Measurements from ENCODE around the gene SNX3. TPM values are rescaled to one million over a fixed set of nuclear protein-coding genes. Genes with fewer than 3 reads are reported as not detected.

SNX3 gene
- total RNA-seq, 2 experiments from 2014 or later: 78.6 to 80.4 TPM

- ChIA-PET CTCF (interaction anchor here (0.7 to 1.5 kb wide), 4 partner anchors 11 to 322 kb away, joined by 3 to 13 read pairs (median 3); no protein-coding TSS in a partner anchor), POLR2A (no interaction called here)
- Mint-ChIP-seq H3K4me1 (ENCODE audit: low read depth) (peaks cover 18% of the 10 kb centered on the region), H3K9me3 (no peaks in the 10 kb centered on the region), H3K4me3 (no peak overlapping the region), H3K27ac (no peak overlapping the region), H3K36me3 (no peaks in the 10 kb centered on the region), H3K27me3 (peaks cover 80% of the 10 kb centered on the region)
- DNase-seq: no peak
- intact Hi-C loops (cut with micrococcal nuclease): loop anchor here (5.0 kb wide), 1 partner anchor 352 kb away; no protein-coding TSS in a partner anchor
These were observed 85.7 kb downstream of the SNX3 start for GRCh38 chr6:108175176-108175591.

- CTCF ChIA-PET: interaction anchor here (0.8 to 1.5 kb wide), 3 partner anchors 58 to 323 kb away, joined by 3 to 13 read pairs (median 3); no protein-coding TSS in a partner anchor
- DNase-seq: peak; percentile 43
- intact Hi-C loops (cut with micrococcal nuclease): loop anchor here (5.0 kb wide), 1 partner anchor 353 kb away; no protein-coding TSS in a partner anchor
- Mint-ChIP-seq H3K27me3 (peaks cover 79% of the 10 kb centered on the region), H3K4me1 (ENCODE audit: low read depth) (peaks cover 18% of the 10 kb centered on the region), H3K27ac (no peak overlapping the region), H3K9me3 (no peaks in the 10 kb centered on the region), H3K36me3 (no peaks in the 10 kb centered on the region), H3K4me3 (no peak overlapping the region)
- POLR2A ChIA-PET: no interaction called here
These were observed 86.3 kb downstream of the SNX3 start for GRCh38 chr6:108174371-108175175.

DNA sequence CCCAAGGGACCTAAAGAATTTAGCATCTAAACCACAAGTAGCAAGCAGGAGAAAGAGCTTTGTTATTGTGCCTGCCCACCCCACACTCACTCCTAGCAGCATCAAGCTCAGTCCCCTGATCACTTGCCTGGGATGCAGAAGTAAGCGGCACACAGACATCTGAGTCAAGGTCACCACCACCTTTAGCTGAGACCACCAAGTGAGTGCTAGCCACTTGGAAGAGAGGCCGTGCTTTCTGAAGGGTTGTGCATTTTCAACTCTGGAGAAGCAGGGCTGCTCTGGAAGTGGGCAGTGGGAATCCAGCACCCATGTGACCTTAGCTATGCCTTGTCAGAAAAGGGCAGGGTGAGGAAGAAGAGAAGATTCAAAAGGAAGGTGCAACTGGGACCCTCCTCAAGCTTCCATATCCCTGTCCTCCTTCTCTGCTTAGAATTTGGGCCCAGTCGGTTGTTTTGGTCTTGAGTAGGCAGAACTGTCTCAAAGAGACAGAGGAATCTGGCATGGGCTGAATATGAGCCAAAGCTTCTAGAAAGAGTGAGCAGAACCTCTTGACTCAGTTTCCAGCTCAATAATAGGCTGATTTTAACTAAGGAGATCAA is 88.8 kb downstream of the SNX3 start:
- H3K36me3 Mint-ChIP-seq: no peaks in the 10 kb centered on the region
- H3K9me3 Mint-ChIP-seq: no peaks in the 10 kb centered on the region
- H3K27ac Mint-ChIP-seq: no peak overlapping the region
- POLR2A ChIA-PET: no interaction called here
- DNase-seq: no peak
- peaks cover 81% of the 10 kb centered on the region for H3K27me3 Mint-ChIP-seq
- no peak overlapping the region for H3K4me3 Mint-ChIP-seq
- H3K4me1 Mint-ChIP-seq (ENCODE audit: low read depth): peaks cover 35% of the 10 kb centered on the region
- intact Hi-C loops (cut with micrococcal nuclease): loop anchor here (1.0 kb wide), 1 partner anchor 15 kb away; no protein-coding TSS in a partner anchor
- CTCF ChIA-PET: interaction anchor here (2.0 kb wide), 1 partner anchor 10 kb away, joined by 5 read pairs; no protein-coding TSS in a partner anchor

GRCh38 chr6:108171291-108171917 is 89.4 kb downstream of the SNX3 start:
- no peak for DNase-seq
- no peak overlapping the region for H3K4me3 Mint-ChIP-seq
- no peak overlapping the region for H3K27ac Mint-ChIP-seq
- ChIA-PET POLR2A (no interaction called here), CTCF (interaction anchor here (2.0 kb wide), 1 partner anchor 9 kb away, joined by 5 read pairs; no protein-coding TSS in a partner anchor)
- intact Hi-C loops (cut with micrococcal nuclease): loop anchor here (1.0 kb wide), 1 partner anchor 14 kb away; no protein-coding TSS in a partner anchor
- no peaks in the 10 kb centered on the region for H3K9me3 Mint-ChIP-seq
- peaks cover 79% of the 10 kb centered on the region for H3K27me3 Mint-ChIP-seq
- peaks cover 38% of the 10 kb centered on the region for H3K4me1 Mint-ChIP-seq (ENCODE audit: low read depth)
- H3K36me3 Mint-ChIP-seq: no peaks in the 10 kb centered on the region

DNA sequence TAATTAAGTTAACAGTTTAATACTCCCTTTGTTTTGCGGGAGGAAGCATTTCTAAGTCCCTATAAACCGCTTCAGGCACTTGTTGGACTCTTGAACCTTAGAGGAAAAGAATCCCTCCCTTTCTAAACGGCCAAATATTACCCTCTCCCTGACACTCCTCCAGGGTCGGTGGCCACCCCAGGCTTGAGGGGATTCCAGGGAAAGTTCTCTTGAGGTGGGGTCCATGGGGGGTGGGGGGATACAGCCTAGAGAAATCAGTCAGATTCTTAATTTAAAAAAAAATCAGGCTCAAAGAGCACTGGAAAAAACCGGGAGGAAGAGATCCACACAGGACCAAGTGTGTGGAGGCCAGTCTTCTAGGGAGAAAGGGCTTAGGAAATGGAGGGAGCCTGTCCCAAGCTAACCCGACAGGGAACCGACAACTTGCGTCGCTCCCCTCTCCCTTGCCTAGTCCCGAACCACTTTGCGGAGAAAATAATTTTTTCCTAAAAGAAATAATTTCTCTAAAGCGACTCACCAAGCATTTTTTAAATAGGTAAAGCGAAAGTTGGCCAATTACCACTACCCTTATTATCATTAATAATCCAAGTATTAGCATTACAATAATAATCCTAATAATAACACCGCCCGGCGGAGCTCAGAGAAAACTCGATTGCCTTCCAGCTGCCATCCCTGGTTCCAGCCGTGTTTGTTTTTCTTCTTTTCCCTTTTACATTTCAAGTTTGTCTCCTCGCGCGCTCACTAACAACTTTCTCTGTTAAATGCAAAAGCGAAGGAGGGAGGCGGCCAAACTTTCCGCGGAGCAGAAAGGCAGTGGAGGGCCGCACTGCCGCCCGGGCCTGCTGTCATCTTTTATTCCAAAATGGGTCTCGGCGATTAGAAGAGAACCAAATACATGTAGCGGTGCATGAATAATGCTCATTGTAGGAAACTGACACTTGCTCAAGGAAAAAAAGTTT is 90.2 kb downstream of the SNX3 start:
- peaks cover 79% of the 10 kb centered on the region for H3K27me3 Mint-ChIP-seq
- no peak overlapping the region for H3K27ac Mint-ChIP-seq
- no peaks in the 10 kb centered on the region for H3K36me3 Mint-ChIP-seq
- intact Hi-C loops (cut with micrococcal nuclease): loop anchor here (1.0 kb wide), 1 partner anchor 13 kb away; no protein-coding TSS in a partner anchor
- ChIA-PET CTCF (interaction anchor here (2.0 kb wide), 1 partner anchor 8 kb away, joined by 5 read pairs; no protein-coding TSS in a partner anchor), POLR2A (no interaction called here)
- no peaks in the 10 kb centered on the region for H3K9me3 Mint-ChIP-seq
- H3K4me3 Mint-ChIP-seq: no peak overlapping the region
- peaks cover 39% of the 10 kb centered on the region for H3K4me1 Mint-ChIP-seq (ENCODE audit: low read depth)
- no peak for DNase-seq

GRCh38 chr6:108169464-108170331 is 91.1 kb downstream of the SNX3 start:
- CTCF ChIA-PET: interaction anchor here (0.7 to 2.2 kb wide), 4 partner anchors 14 to 322 kb away, joined by 3 to 9 read pairs (median 6); no protein-coding TSS in a partner anchor
- H3K4me1 Mint-ChIP-seq (ENCODE audit: low read depth): peaks cover 40% of the 10 kb centered on the region

GRCh38 chr6:108168501-108169463 is 92.1 kb downstream of the SNX3 start:
- Mint-ChIP-seq H3K27me3 (peaks cover 84% of the 10 kb centered on the region), H3K4me1 (ENCODE audit: low read depth) (peaks cover 40% of the 10 kb centered on the region), H3K4me3 (peak overlapping the region; percentile 48), H3K9me3 (no peaks in the 10 kb centered on the region), H3K27ac (no peak overlapping the region), H3K36me3 (no peaks in the 10 kb centered on the region)
- ChIA-PET POLR2A (interaction anchor here (1.1 kb wide), 1 partner anchor 92 kb away, joined by 4 read pairs; the partner anchor contains the start of gene SNX3), CTCF (interaction anchor here (0.6 to 2.2 kb wide), 11 partner anchors 13 to 355 kb away, joined by 3 to 9 read pairs (median 4); no protein-coding TSS in a partner anchor)
- peak; percentile 37 for DNase-seq
- intact Hi-C loops (cut with micrococcal nuclease): loop anchor here (2.0 to 5.0 kb wide), 3 partner anchors 50 to 324 kb away; partner anchors contain the start of gene AFG1L

More at GRCh38 chr6:108169464-108170331, 91.1 kb downstream of the SNX3 start:
- DNase-seq: no peak
- Mint-ChIP-seq H3K9me3 (no peaks in the 10 kb centered on the region), H3K27ac (no peak overlapping the region), H3K4me3 (peak overlapping the region; percentile 48), H3K27me3 (peaks cover 80% of the 10 kb centered on the region), H3K36me3 (no peaks in the 10 kb centered on the region)
- intact Hi-C loops (cut with micrococcal nuclease): loop anchor here (2.0 to 5.0 kb wide), 3 partner anchors 51 to 323 kb away; partner anchors contain the start of gene AFG1L
- POLR2A ChIA-PET: interaction anchor here (1.1 kb wide), 1 partner anchor 91 kb away, joined by 4 read pairs; the partner anchor contains the start of gene SNX3

GRCh38 chr6:108168090-108168463 is 92.8 kb downstream of the SNX3 start:
- DNase-seq: no peak
- ChIA-PET POLR2A (no interaction called here), CTCF (interaction anchor here (0.6 to 2.2 kb wide), 10 partner anchors 12 to 356 kb away, joined by 3 to 9 read pairs (median 4); no protein-coding TSS in a partner anchor)
- Mint-ChIP-seq H3K4me3 (peak overlapping the region; percentile 6), H3K27me3 (peaks cover 89% of the 10 kb centered on the region), H3K9me3 (no peaks in the 10 kb centered on the region), H3K27ac (no peak overlapping the region), H3K4me1 (ENCODE audit: low read depth) (peaks cover 40% of the 10 kb centered on the region), H3K36me3 (no peaks in the 10 kb centered on the region)
- intact Hi-C loops (cut with micrococcal nuclease): loop anchor here (2.0 to 5.0 kb wide), 3 partner anchors 49 to 324 kb away; partner anchors contain the start of gene AFG1L

- no peaks in the 10 kb centered on the region for H3K36me3 Mint-ChIP-seq
- DNase-seq: no peak
- H3K27ac Mint-ChIP-seq: no peak overlapping the region
- CTCF ChIA-PET: interaction anchor here (0.6 to 2.2 kb wide), 7 partner anchors 12 to 325 kb away, joined by 3 to 9 read pairs (median 4); no protein-coding TSS in a partner anchor
- H3K9me3 Mint-ChIP-seq: no peaks in the 10 kb centered on the region
- intact Hi-C loops (cut with micrococcal nuclease): loop anchor here (2.0 to 5.0 kb wide), 3 partner anchors 49 to 325 kb away; partner anchors contain the start of gene AFG1L
- H3K4me1 Mint-ChIP-seq (ENCODE audit: low read depth): peaks cover 40% of the 10 kb centered on the region
- peaks cover 88% of the 10 kb centered on the region for H3K27me3 Mint-ChIP-seq
- peak overlapping the region; percentile 6 for H3K4me3 Mint-ChIP-seq
- POLR2A ChIA-PET: no interaction called here
These were observed 93.3 kb downstream of the SNX3 start for GRCh38 chr6:108167449-108168089.

Measured in activated CD4-positive, alpha-beta memory T cell treated with anti-CD3 and anti-CD28 coated beads for 36 hours (primary cell).